GM13977 (cell line): ENCODE measurements around the gene ZBED4.

Experiments
- DNase-seq: peaks from one replicate; pipeline ENCODE4 v3.0.0; 2012; ENCODE audit warnings: low spot score
- CTCF ChIP-seq: IDR thresholded peaks from 2 replicates; pipeline ENCODE4 v1.5.1; 2012; ENCODE audit warnings: mild to moderate bottlenecking, control low read depth; ENCODE audit not compliant: insufficient read depth; ENCODE audit errors: extremely low read depth, missing control alignments
- in situ Hi-C: fragments of 300-500 bp; cut with MboI; formaldehyde crosslinking; loops from one replicate; pipeline ENCODE4 v1.12.0; 2022; ENCODE audit warnings: low sequenced_read_pairs, low pct_unique_long_range_greater_than_20kb, mixed read lengths, inconsistent platforms; ENCODE audit not compliant: unreplicated experiment

Gene ZBED4

GRCh38 chr22:49937758-49938564 is 84.3 kb downstream of the ZBED4 start:
- no peak for TF ChIP-seq CTCF
- in situ Hi-C loops = loop anchor here (25.0 kb wide), 1 partner anchor 99 kb away; no protein-coding TSS in a partner anchor
- no peak for DNase-seq

- no peak for TF ChIP-seq CTCF
These were observed 85.0 kb downstream of the ZBED4 start for GRCh38 chr22:49938565-49939136.

More at GRCh38 chr22:49938565-49939136, 85.0 kb downstream of the ZBED4 start:
- in situ Hi-C loops = loop anchor here (25.0 kb wide), 1 partner anchor 99 kb away; no protein-coding TSS in a partner anchor
- no peak for DNase-seq
